Neural crest cell (in vitro differentiated cells): ENCODE measurements around the gene PLXNB3. TPM values are rescaled to one million over a fixed set of nuclear protein-coding genes. Genes with fewer than 3 reads are reported as not detected.
"Not testable (repeated sequence)": the region's sequence is repeated elsewhere in the genome, so short reads cannot be mapped to it uniquely, and the experiment has no call there.

Experiments
- DNase-seq: peaks from one replicate; pipeline ENCODE4 v3.0.0; 2021; ENCODE audit warnings: low read depth, mixed read lengths, low spot score
- H3K27ac Mint-ChIP-seq: one replicate; pipeline ENCODE4 v1.8.0; 2021; ENCODE audit warnings: mild to moderate bottlenecking, mixed read lengths; ENCODE audit not compliant: unreplicated experiment
- H3K27me3 Mint-ChIP-seq: 2 replicates; pipeline ENCODE4 v1.8.0; 2021; ENCODE audit warnings: low read depth, mild to moderate bottlenecking, mixed read lengths
- H3K36me3 Mint-ChIP-seq: 2 replicates; pipeline ENCODE4 v1.8.0; 2021; ENCODE audit warnings: low read depth, mild to moderate bottlenecking, mixed read lengths
- H3K4me1 Mint-ChIP-seq: 2 replicates; pipeline ENCODE4 v1.8.0; 2021; ENCODE audit warnings: mixed read lengths
- H3K4me3 Mint-ChIP-seq: one replicate; pipeline ENCODE4 v1.8.0; 2021; ENCODE audit warnings: mild to moderate bottlenecking, mixed read lengths
- H3K9me3 Mint-ChIP-seq: 2 replicates; pipeline ENCODE4 v1.8.0; 2021; ENCODE audit warnings: mixed read lengths
- CTCF ChIP-seq: fragments of 200-600 bp; sonication (generic); conservative IDR thresholded peaks from 2 replicates; pipeline ENCODE4 v1.5.0; 2021; ENCODE audit warnings: antibody characterized with exemption, mild to moderate bottlenecking
- total RNA-seq: library from RNA; stranded (reverse); gene quantifications from 2 replicates; pipeline ENCODE4 v1.2.1, GENCODE V29; 2021

Gene PLXNB3
- total RNA-seq, 1 donor from 2014 or later, result 15.7 TPM

- Mint-ChIP-seq H3K27ac (no peak overlapping the region), H3K4me3 (no peak overlapping the region), H3K36me3 (no peaks in the 10 kb centered on the region), H3K27me3 (no peaks in the 10 kb centered on the region), H3K9me3 (no peaks in the 10 kb centered on the region), H3K4me1 (peaks cover under 1% of the 10 kb centered on the region)
- no peak for TF ChIP-seq CTCF
- no peak for DNase-seq
These were observed 23.3 kb upstream of the PLXNB3 start for GRCh38 chrX:153740631-153741222.

- Mint-ChIP-seq H3K36me3 (no peaks in the 10 kb centered on the region), H3K4me3 (no peak overlapping the region), H3K9me3 (no peaks in the 10 kb centered on the region), H3K27me3 (no peaks in the 10 kb centered on the region), H3K27ac (no peak overlapping the region), H3K4me1 (no peaks in the 10 kb centered on the region)
- TF ChIP-seq CTCF, result no peak
- no peak for DNase-seq
These were observed 22.6 kb upstream of the PLXNB3 start for GRCh38 chrX:153741446-153741845.

- H3K9me3 Mint-ChIP-seq, H3K4me3 Mint-ChIP-seq, H3K27me3 Mint-ChIP-seq, H3K36me3 Mint-ChIP-seq, H3K27ac Mint-ChIP-seq, DNase-seq, H3K4me1 Mint-ChIP-seq: not testable (repeated sequence)
These were observed 21.9 kb upstream of the PLXNB3 start for GRCh38 chrX:153742111-153742510.

GRCh38 chrX:153742796-153743467, 21.1 kb upstream of the PLXNB3 start:
- H3K4me3 Mint-ChIP-seq, DNase-seq, H3K4me1 Mint-ChIP-seq: not testable (repeated sequence)

GRCh38 chrX:153743468-153744209, 20.4 kb upstream of the PLXNB3 start:
- H3K27ac Mint-ChIP-seq, H3K27me3 Mint-ChIP-seq, H3K4me1 Mint-ChIP-seq, H3K9me3 Mint-ChIP-seq, H3K36me3 Mint-ChIP-seq, DNase-seq: not testable (repeated sequence)
- peak overlapping the region; percentile 31 for H3K4me3 Mint-ChIP-seq

More at GRCh38 chrX:153742796-153743467, 21.1 kb upstream of the PLXNB3 start:
- H3K9me3 Mint-ChIP-seq, H3K36me3 Mint-ChIP-seq, H3K27ac Mint-ChIP-seq, H3K27me3 Mint-ChIP-seq: not testable (repeated sequence)

- peak; percentile 22 for DNase-seq
- Mint-ChIP-seq H3K36me3 (no peaks in the 10 kb centered on the region), H3K4me3 (peak overlapping the region; percentile 31), H3K9me3 (no peaks in the 10 kb centered on the region), H3K4me1 (no peaks in the 10 kb centered on the region), H3K27ac (no peak overlapping the region), H3K27me3 (no peaks in the 10 kb centered on the region)
- peak; percentile 37 for TF ChIP-seq CTCF
These were observed 19.6 kb upstream of the PLXNB3 start for GRCh38 chrX:153744210-153745066.

- DNase-seq, H3K4me3 Mint-ChIP-seq, H3K27ac Mint-ChIP-seq, H3K36me3 Mint-ChIP-seq, H3K27me3 Mint-ChIP-seq, H3K4me1 Mint-ChIP-seq, H3K9me3 Mint-ChIP-seq: not testable (repeated sequence)
These were observed 19.0 kb upstream of the PLXNB3 start for GRCh38 chrX:153745067-153745433.
